HS-27A (cell line): ENCODE data around the gene NUP88.

Experiments
- DNase-seq: peaks from one replicate; pipeline ENCODE4 v3.0.0-alpha.2; 2012; ENCODE audit warnings: low read depth, missing footprints

Gene NUP88

DNA sequence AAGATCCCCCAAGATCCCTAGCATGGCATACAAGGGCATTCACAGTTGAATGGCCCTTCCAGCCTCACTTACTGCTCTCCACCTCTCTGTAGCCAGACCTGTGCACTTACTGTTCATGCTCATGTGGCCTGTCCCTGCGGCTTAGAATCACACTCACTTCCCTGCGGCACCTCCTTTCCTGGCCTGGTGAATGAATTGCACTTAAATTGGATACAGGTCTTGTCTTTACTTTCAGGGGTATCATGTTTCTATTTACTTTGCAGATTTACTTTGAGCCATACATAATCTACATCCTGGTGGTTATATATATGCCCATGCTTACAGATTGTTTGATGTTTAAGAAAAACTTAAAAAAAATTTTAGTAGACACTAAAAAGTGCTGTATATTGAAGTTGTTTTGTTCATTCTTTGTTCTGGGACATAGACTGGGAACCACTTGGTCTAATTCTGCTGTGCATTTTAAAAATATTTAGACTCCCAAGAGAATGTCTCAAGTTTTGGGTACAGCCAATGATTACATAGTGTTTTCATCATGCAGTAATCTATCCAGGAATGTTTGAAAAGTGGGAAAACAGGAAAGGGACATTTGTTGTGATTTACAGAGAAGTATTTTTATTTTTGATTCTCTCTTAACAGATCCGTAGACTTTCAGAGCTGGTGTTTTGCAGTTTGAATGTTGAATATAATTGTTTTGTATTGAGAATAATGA is 63.9 kb downstream of the NUP88 start:
- no peak for DNase-seq

DNA sequence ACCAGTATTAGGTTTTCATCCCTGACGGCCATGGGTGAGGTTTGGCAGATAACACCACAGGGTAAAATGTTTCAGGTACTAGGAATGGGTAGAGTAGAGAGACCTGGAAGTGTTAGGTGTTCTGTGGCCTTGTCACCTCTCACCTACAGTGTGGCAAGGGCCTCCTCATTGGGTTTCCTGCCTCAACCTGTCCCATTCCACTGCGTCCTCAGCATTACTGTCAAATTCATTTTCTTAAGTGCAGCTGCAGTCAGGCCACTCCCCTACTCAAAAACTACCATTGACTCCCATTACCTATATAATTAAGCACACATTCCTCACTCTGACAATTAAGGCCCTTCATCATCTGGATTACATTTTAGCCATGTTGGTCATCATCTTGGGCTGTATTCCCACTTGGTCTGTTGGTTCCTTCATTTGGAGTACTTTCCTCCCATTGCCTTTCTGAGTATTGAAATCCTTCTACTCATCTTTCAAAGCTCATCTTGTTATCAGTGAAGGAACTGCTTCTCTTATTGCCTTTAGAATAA is 64.5 kb downstream of the NUP88 start:
- DNase-seq = no peak

DNA sequence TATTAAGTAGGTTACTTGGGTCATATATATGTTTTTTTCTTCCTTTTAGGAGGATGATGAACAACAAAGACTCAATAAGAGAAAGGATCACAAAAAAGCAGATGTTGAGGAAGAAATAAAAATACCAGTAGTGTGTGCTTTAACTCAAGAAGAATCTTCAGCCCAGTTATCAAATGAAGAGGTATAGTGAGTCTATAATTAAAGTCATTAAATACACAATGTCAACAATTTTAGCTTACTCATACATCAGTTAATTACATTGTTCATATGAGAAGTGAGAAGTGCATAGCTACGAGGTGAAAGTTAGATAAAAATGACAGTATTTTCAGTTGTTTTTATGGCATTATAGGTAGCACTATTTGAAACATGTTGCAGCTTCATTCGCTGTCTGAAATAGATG is 65.2 kb downstream of the NUP88 start:
- DNase-seq = no peak

DNA sequence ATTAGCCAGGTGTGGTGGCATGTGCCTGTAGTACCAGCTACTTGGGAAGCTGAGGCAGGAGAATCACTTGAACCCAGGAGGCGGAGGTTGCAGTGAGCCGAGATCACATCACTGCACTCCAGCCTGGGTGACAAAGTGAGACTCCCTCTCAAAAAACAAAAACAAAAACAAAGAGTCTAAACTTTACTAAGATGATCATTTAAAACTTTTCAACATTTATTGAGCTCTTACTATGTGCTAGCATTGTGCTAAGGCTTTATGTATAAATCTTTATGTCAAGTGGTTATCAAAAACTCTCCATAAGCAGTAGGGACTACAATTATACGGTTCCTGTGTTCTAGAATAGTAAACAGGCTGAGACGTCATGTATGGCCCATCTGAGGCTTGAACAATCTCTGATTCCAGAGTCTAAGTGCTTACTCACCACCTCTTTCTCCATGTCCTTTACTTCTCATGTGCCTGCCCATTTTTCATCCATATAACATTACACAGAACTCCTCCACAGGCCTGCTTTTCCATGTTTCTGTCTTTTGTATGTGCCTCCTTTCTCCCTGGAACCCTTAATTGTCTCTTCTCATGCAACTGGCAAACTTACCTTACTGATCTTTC is 66.7 kb downstream of the NUP88 start:
- no peak for DNase-seq

DNA sequence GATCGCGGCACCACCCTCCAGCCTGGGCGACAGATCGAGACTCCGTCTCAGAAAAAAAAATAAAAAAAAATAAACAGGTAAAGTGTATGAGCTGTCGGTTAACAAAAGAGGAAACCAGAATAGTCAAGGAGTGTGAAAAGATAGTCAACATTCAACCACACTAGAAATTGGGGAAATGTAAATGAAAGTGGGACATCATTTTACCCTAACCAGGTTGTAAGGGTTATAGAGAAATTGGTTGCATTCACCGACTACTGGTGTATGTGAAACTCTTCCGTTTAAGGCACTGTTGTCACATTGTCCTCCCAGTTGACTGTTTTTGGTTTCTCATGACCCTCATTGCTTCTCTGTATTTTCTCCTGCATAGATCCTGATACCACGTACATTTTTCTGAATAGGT is 74.5 kb downstream of the NUP88 start:
- no peak for DNase-seq
